HG03439 (cell line): Measurements from ENCODE around the gene SLC22A8.
"Not testable (repeated sequence)": the region's sequence is repeated elsewhere in the genome, so short reads cannot be mapped to it uniquely, and the experiment has no call there.

Experiments
- ATAC-seq: cut with Tn5 transposase; IDR thresholded peaks from one replicate; pipeline ENCODE4 v1.9.1; 2021; ENCODE audit warnings: mild to moderate bottlenecking, moderate library complexity; ENCODE audit not compliant: unreplicated experiment

SLC22A8 gene

DNA sequence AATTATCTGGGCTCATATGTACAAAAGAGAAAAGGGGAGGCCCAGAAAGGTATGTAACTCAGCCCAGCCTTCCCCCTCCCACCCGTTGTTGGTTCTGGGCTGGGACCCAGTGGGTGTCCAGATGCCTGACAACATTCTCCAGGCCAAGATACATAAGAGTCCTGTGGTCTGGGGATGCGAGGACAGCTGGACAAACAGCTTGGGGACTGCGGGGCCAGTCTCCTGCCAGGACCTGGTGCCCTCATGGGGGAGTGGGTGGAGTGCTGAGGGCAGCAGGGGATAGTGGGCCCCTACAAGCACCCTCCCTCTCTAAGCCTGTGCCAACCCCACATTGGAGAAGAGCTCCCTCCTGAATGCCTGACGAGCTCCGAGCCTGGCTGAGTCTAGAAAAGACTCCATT is 27.4 kb downstream of the SLC22A8 start:
- no peak for ATAC-seq

DNA sequence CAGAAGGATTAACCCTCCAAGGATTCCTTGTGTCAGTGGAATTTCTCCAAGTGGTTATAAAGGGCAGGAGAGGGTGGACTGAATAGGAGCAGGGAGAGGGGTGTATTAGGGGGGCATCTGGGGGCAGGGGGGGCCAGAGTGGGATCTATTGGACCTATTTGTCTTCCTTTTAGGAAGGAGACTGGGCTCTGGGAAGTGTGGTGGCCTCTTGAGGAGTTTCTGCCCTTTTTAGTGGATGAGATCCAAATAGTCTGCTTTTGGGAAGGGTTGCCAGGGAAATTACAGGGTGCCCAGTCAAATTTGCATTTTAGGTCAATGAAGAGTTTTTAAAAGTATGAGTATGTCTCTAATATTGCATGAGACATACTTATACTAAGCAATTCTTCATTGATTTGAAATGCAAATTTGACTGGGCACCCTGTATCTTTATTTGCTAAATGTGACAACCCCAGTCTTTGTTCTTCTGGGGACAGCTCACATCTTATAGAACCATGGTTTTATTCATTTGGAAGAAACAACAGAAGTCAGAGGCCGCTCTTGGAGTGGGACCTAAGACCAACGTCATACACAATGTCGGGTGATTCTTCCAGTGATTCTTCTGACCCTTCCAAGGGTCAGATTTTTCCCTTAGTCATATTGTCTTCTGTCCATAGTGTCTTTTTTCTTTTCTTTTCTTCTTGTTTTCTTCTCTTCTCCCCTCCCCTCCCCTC is 30.4 kb downstream of the SLC22A8 start:
- ATAC-seq, result no peak

DNA sequence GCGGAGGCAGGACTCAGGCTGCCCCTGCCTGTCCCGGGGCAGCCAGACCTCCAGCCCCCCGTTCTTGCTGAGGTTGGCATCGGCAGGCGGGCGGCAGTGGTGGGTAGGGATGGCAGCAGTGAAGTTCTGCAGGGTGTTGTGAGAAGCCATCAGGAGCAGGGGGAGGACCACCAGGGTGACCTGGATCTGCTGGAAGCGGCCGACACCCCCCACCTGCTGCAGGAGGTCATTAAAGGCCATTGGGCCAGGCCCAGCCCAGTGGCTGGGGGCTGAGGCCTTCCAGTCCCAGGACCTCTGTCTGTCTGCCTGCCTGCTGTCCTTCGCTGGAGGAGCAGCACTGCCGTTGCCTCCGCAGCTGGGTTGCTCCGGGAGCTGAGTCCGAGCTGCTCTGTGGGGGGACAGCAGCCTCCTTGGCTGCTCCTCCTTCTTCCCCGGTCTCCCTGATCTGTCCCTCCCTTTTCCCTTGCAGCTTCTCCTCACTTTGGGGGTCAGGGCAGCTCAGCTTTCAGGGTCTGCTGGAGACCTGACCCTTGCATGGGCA is 31.1 kb downstream of the SLC22A8 start, which contains the start of gene SLC22A6:
TSS of gene SLC22A6 (minus strand) at position 517 of the 541 bp plus-strand sequence. CDS start at position 240, 277 bp downstream.
- no peak for ATAC-seq

DNA sequence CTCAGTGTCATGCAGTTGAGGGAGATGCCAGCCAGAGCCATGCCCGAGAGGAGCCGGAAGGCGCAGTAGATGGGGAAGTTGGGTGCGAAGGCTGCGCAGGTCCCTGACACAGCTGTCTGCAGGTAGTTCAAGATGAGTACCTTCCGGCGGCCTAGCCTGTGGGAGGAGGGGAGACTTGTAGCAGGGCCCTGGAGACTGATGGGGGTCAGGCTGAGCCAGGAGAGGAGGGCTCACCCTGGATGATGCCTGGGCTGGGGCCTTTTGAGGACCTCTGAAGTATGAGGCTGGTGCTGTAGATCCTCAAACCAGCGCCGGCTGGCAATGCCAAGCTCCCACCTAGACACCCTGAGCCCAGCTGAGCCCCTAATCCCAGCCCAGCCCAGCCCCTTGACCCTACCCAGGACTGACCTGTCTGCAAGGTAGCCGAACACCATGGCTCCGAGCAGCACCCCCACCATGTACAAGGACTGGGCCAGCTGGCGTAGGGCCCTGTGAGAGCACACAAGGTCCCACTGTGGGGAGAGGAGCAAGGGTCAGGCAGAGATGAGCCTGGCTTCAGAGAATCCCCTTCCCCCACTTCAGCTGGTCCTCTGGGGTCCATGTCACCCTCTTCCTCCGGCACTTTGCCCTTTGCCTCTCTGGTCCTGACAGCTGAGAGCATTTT is 32.0 kb downstream of the SLC22A8 start:
- no peak for ATAC-seq

DNA sequence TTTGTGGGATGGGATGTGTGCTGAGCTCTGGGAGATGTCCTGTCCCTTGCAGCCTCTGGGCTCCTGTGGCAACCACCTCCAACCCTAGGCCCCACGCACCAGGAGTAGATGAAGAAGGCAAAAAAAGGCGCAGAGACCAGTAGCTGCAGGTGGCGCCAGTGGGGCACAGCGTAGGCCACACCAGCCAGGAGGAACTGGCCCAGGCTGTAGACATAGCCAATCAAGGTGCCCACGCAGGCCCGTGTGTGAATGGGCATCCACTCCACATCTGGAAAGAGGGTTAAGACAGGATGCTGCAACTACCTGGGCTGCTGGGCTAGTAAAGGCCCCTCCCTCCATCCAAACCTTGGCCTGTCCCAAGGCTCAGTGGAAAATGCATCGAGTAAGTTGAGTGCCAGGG is 33.9 kb downstream of the SLC22A8 start:
- no peak for ATAC-seq

DNA sequence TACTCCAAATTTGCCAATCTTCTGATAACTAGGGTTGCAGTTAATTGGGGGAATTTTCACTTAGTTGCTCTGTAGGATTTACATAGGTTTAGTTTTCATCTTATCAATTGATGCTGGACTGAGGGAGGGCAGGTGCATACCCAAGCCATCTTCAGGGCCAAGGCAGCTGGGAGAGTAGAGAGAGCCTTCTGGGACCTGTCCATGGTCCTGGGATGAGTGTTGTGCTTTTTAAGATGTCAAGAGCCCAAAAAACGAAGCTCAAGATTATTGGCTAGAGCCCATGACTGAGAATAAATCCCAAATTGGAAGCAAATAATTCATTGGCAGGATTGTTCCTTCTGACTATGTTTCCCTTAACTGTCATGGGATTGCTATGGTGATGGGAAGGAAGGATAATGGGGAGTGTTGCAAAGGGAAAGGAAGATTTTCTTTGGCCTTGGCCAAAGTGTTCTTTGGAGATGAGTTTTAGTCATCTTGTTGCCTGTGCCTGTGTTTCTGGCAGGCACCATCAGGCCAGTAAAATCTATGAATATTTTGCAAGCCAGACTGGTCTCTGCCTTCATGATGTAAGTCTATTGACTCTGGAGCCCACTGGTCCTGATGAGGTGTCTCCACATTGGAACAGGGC is 35.4 kb downstream of the SLC22A8 start:
- ATAC-seq, result no peak

DNA sequence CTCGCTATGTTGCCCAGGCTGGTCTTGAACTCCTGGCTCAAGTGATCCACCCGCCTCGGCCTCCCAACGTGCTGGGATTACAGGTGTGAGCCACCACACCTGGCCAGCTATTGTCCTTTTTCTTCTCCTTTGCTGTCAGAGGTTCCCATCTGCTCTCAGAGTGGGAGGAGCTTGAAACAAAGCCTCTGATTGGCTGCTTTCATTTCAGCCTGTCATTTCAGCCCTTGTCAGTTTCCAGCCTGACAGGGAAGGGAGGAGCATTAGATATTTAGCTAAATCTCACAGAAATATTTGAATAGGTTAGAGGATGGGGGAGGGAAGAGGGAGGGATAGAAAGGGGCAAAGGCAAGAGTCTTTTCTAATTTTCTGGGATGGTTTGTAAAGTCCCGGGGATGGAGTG is 39.5 kb downstream of the SLC22A8 start:
- no peak for ATAC-seq

DNA sequence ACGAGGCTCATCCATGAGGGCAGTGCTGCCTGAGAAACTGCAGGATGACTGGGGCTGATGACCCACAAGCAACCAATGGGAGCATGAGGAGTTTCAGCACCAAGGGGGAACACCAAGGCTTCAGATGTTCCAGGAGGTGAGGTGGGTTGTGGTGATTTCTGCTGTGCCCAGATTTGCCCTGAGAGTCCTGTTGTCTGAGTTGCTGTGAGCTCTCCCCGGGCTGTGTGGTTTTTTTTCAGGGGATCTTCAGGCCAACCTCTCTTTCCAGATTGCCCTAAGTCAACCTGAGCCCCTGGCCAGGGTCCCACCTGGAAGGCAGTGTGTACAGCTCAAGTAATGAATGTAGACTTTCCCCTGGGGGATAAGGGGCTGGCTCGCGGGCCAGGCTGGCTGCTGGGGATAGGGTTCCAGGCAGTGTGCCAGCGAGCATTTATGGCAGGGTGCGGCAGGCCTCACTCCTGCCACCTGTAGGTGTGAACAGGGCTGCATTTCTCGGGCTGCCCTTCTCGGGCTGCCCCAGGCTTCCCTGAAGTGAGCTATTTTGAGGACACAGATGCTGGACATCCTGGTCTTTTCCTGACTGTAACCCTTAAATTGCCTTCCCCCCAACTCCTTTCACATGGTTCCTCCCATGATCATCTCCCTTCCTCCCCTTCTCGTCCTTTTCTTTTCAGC is 40.7 kb downstream of the SLC22A8 start:
- ATAC-seq, result no peak

DNA sequence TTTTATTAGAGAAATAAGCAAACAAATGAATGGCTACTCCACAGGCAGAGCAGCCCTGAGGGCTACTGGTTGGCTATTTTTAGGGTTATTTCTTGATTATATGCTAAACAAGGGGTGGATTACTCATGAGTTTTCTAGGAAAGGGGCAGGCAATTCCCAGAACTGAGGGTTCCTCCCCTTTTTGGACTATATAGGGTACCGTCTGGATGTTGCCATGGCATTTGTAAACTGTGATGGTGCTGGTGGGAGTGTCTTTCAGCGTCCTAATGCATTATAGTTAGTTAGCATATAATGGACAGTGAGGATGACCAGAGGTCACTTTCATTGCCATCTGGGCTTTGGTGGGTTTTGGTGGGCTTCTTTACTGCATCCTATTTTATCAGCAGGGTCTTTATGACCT is 50.1 kb downstream of the SLC22A8 start:
- ATAC-seq, result no peak

DNA sequence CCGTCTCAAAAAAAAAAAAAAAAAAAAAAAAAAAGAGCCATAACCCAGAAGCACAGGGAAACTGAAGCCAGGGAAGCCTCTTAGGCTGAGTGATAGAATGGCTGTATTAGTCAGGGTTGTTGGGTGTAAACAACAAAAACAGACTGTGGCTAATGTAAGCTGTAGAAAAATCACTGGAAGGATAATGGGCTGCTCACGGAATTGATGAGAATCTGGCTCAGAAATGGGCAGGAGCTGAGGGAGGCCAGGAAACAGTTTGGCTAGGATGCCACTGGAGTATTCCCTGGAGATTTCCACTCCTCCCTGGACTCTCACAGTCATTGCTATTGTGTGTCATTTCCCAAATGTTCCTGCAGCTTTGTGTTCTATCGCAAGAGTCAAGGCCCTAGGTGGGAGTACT is 53.2 kb downstream of the SLC22A8 start:
- no peak for ATAC-seq

DNA sequence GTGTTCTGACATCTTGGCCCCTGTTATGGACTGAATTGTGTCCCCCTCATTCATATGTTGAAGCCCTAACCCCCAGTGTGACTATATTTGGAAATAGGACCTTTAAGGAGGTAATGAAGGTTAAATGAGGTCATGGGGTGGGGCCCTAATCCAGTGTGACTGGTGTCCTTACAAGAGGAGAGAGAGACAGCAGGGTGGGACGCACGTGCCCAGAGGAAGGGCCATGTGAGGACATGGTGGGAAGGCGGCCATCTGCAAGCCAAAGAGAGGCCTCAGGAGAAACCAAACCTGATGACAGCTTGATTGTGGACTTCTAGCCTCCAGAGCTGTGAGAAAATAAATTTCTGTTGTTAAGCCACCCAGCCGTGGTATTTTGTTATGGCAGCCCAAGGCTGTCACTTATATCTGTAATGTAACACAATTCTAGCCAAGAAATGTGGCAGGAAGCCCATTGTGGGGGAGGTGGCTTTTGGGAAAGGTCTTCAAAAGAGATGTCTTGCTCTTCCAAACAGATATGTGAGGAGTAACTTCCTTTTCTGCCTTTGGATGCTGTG is 54.5 kb downstream of the SLC22A8 start:
- no peak for ATAC-seq

DNA sequence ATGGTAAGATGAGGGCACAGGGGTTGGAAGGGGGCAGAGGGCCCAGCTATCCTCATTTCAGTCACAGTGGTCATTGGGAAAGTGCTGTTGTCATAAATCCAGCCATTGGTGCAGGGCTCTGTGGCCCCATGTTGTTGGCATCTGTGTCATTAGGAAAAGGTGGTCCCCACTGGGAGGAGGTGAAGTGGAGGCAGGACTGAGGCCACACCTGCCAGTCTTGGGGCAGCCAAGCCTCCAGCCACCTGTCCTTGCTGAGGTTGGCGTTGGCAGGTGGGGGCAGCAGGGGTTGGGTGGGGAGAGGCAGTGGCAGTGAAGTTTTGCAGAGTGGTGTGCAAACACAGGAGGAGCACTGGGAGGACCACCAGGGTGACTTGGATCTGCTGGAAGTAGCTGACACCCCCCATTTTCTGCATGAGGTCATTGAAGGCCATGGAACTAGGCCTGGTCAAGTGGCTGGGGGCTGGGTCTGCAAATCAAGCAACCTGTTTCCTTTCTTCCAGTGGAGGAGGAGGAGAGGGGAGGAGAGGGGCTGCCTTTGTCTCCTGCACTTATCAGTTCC is 56.1 kb downstream of the SLC22A8 start:
- ATAC-seq, result no peak

DNA sequence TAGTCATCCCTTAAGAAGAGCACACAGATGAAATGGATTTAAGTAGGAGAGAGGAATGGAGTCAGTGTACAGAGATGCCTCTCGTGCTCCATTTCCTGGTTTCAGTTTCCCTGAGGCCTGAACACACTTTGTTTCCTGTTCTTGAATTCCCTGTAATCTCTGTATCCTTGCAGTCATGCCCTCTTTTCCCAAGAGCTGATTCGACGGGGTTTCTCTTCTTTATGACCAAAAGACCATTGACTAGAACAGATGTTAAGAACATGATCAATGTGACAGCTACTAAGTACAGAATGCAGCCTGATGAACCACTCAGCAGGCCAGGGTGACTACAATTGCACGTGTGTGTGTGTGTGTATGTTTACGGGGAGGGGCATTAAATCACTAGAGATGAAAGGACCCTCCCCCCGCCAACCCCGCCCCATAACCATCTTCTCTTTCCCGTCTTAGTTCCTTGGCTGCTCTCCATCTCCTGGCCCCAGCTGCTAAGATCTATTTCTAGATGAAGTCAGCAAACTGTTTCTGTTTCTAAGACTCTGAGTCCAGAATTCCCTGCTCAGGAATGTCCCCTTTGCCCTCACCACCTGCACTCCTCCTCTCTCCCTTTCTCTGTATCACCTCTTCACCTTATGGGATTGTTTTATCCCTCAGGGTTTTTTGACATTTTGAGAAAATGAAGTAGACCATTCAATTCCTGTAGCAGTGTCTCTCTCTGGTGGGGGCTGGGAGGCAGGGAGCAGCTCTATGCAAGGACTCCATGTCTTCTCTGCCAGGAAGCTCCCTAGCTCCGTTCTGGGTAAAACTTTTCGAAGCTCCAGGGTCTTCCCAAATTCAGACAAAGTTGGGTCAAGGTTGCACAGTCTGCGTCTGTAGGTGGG is 56.9 kb downstream of the SLC22A8 start:
- ATAC-seq, result no peak

DNA sequence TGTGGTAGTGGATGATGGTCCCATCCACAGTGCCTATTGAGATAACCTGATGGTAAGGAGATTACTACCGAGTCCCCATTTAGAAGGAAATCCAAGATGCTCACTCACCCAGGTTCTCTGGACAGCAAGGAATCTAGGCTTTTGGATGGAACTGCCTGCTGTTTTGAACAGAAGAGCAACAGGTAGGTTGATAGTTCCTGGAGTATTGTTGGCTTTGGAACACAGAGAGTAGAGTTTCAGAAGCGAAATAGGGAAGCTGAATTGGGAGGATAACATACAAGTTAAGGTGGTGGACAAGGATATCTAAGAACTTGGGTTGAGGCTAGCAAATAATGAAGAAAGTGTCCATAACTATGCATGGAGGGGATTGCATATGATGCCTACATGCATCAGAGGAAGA is 58.5 kb downstream of the SLC22A8 start:
- no peak for ATAC-seq

DNA sequence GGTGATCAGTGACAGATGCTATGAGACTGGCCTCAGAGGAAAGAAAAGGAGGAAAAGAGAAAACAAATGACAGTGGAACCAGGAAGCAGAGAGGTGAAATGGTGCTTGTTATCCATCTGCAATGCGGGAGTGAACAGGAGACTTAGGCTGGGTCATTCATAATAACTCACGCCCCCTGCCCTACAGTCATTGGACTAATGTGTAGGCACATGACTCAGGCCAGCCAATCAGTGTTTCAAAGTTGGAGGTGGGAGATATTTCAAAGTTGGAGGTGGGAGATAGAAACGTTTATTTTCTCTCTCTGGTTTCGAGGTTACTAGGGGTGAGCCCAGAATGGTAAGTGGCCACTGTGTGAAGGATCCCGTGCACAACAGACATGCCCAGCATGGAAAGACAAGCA is 61.2 kb downstream of the SLC22A8 start:
- ATAC-seq, result no peak

DNA sequence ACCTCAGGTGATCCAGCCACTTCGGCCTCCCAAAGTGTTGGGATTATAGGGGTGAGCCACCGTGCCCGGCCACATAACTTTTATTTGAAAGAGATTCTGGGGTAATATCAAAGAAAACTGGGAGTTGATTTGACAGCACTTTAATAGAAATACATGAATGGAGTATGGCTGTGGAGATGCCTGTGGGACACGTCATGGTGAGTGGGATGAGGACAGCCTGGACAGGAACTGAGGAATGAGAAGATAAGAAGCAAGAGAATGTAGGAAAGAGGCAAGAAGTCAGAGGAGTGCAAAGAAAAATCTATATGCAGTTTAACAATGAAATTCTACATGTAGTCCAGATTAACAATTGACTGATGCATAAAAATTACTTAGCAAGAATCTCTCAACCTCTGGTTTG is 61.8 kb downstream of the SLC22A8 start:
- no peak for ATAC-seq

DNA sequence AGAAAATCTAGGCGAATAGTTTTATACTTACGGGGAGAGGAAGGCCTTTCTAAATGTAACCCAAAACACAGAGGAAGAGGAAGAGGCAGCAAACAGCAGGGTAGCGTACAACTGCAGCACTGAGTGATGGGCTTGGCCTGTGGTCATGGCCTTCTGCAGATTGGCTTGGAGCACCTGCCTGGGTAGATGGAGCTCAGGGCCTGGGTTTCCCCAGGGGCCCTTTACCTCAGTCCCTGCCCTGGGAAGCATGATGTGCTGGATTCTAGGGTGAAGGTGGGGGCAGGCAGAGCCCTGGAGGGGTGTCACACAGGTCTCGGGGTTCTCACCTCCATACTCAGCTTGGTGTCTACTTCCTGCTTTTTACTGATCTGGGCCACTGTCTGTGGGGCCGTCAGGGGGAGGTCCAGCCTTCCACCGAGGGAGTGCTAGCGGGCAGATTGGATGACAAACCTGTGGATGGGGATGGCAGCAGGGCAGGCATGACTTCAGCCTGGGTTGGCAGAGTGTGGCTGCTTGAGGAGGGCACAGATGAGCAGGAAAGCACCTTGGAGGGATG is 66.8 kb downstream of the SLC22A8 start:
- no peak for ATAC-seq

DNA sequence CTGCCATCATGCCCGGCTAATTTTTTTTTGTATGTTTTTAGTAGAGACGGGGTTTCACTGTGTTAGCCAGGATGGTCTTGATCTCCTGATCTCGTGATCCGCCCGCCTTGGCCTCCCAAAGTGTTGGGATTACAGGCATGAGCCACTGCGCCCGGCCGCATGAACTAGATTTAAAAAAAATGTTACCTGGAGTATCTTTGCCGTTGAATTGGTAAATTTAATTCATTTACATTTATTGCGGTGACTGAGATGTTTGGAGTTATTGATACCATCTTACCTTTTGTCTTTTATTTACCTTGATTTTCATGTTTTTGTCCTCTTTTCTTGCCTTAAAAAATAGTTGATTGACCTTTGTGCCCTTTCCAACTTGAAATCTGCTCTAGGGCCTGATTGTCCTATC is 70.1 kb downstream of the SLC22A8 start:
- ATAC-seq, result not testable (repeated sequence)
